NCI-H69 (cell line): ENCODE data around the gene HHIPL1.

ENCODE experiments used
- DNase-seq: peaks from one replicate; lab custom pipeline; 2025; lab: John Stamatoyannopoulos, UW

HHIPL1 gene

GRCh38 chr14:99675382-99675835 is 30.5 kb downstream of the HHIPL1 start:
- DNase-seq, result no peak

GRCh38 chr14:99675951-99676350 is 31.0 kb downstream of the HHIPL1 start:
- no peak for DNase-seq

GRCh38 chr14:99676657-99677056 is 31.7 kb downstream of the HHIPL1 start:
- peak; percentile 76 for DNase-seq

- DNase-seq, result no peak
Observed at GRCh38 chr14:99677231-99678140, 32.6 kb downstream of the HHIPL1 start.

- DNase-seq, result no peak
Observed at GRCh38 chr14:99678198-99678597, 33.3 kb downstream of the HHIPL1 start.

- no peak for DNase-seq
Observed at GRCh38 chr14:99679111-99679510, 34.2 kb downstream of the HHIPL1 start.

GRCh38 chr14:99679543-99679942 is 34.6 kb downstream of the HHIPL1 start:
- DNase-seq, result no peak

GRCh38 chr14:99679996-99680395 is 35.1 kb downstream of the HHIPL1 start:
- no peak for DNase-seq

GRCh38 chr14:99681101-99681831 is 36.3 kb downstream of the HHIPL1 start:
- DNase-seq, result no peak

GRCh38 chr14:99681832-99682148 is 36.9 kb downstream of the HHIPL1 start:
- peak; percentile 89 for DNase-seq

- peak; percentile 88 for DNase-seq
Observed at GRCh38 chr14:99682809-99683618, 38.1 kb downstream of the HHIPL1 start.

- peak; percentile 100 for DNase-seq
Observed at GRCh38 chr14:99683619-99684409, 38.9 kb downstream of the HHIPL1 start, which contains the start of gene CYP46A1. Gene CYP46A1, plus strand, starts transcription at chr14:99684298. Its CDS starts 120 bp downstream, at chr14:99684418.

- peak; percentile 80 for DNase-seq
Observed at GRCh38 chr14:99684410-99684934, 39.5 kb downstream of the HHIPL1 start.

- DNase-seq, result no peak
Observed at GRCh38 chr14:99685151-99685591, 40.2 kb downstream of the HHIPL1 start.

- DNase-seq, result no peak
Observed at GRCh38 chr14:99685596-99685995, 40.7 kb downstream of the HHIPL1 start.

GRCh38 chr14:99686557-99687283 is 41.8 kb downstream of the HHIPL1 start:
- DNase-seq, result no peak

GRCh38 chr14:99687284-99688209 is 42.6 kb downstream of the HHIPL1 start:
- peak; percentile 60 for DNase-seq

GRCh38 chr14:99688210-99688581 is 43.3 kb downstream of the HHIPL1 start:
- no peak for DNase-seq

- no peak for DNase-seq
Observed at GRCh38 chr14:99688629-99689028, 43.7 kb downstream of the HHIPL1 start.
